Raji (cell line): ENCODE results near the gene RPUSD2.

Source experiments
- POLR2A ChIP-seq: IDR thresholded peaks from 2 replicates; pipeline ENCODE4 v1.6.1; 2011; ENCODE audit warnings: low read depth, low read length, control low read depth; ENCODE audit not compliant: insufficient read depth

The RPUSD2 gene, protein sequence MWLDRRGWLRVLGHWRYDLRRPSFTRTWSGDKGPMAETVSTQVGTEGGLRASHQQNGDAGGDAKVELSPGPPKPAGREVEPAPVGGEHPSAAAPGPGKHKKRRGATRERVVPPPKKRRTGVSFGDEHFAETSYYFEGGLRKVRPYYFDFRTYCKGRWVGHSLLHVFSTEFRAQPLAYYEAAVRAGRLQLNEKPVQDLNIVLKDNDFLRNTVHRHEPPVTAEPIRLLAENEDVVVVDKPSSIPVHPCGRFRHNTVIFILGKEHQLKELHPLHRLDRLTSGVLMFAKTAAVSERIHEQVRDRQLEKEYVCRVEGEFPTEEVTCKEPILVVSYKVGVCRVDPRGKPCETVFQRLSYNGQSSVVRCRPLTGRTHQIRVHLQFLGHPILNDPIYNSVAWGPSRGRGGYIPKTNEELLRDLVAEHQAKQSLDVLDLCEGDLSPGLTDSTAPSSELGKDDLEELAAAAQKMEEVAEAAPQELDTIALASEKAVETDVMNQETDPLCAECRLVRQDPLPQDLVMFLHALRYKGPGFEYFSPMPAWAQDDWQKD

DNA sequence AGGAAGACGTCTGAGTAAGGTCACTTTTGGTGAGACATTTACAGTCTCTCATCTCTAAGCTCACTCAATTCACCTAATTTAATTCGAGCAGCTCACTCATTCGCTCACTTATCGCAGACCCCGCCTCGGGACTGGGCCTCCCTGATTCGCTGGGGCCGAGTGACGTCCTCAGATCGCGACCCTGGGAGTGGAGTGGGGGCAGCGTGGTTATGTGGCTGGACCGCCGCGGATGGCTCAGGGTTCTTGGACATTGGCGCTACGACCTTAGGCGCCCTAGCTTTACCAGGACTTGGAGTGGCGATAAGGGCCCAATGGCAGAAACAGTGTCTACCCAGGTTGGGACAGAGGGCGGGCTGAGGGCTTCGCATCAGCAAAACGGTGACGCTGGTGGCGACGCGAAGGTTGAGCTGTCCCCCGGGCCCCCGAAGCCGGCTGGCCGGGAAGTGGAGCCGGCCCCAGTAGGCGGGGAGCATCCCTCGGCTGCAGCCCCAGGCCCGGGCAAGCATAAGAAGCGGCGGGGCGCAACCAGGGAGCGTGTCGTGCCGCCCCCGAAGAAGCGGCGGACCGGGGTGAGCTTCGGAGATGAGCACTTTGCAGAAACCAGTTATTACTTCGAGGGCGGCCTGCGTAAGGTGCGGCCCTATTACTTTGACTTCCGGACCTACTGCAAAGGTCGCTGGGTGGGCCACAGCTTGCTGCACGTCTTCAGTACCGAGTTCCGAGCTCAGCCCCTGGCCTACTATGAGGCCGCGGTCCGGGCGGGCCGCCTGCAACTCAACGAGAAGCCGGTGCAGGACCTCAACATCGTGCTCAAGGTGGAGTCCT is at the start of gene RPUSD2:
Gene RPUSD2 (plus strand): TSS at position 171 of the 825 bp plus-strand sequence. CDS start 39 bp downstream, at position 210.
- TF ChIP-seq POLR2A: peak; percentile 96

DNA sequence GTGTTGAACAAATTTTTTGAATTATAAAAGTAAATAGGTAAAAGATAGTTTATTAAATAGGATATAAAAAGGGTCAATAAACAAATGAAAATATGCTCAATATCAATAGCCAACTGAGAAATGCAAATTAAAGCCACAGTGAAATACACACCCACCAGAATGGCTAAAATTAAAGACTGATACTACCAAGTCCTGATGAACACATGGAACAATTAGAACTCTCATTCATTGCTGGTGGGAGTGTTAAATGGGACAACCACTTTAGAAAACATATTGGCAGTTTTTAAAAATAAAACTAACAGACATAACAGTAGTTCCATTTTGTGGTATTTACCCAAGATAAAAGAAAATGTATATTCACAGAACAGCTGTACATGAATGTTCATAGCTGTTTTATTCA is 45.5 kb upstream of the RPUSD2 start:
- TF ChIP-seq POLR2A: no peak

DNA sequence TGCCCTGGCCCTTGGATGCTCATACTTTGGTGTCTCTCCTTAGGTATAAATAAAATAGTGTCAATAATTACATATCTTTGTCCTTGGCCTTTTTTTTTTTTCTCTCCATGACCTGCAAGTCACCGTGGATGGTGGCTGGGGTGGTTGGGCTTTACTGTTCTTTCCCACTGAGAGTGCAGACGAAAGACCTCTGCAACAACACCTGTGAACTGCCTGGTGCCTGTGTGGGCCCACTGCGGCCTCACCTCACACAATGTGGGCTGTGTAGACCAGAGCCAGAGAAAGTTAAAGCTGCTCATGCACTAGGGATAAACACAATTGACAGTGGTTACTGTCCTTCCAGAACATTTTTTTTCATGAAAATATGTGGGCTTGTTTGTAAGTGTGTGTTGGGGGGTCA is 43.2 kb upstream of the RPUSD2 start:
- TF ChIP-seq POLR2A: no peak

DNA sequence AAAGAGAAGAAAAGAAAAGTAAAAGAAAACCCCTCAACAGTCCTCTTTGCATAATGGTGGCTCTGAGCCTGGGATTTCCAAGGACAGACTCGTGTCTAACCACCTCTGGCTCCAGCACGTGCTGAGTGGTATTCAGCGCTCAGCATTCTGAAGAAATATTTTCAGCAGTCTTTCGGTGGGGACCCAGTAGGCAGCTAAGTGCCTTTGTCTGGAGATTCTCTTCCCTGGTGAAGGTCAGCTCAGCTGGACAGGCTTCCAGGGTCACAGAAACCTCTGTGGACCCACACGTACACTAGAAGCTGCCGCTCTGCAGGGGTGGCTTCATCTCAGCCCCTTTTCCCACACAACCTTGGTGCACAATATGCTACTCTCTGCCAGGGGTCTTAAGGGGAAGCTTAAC is 40.3 kb upstream of the RPUSD2 start:
- no peak for TF ChIP-seq POLR2A

DNA sequence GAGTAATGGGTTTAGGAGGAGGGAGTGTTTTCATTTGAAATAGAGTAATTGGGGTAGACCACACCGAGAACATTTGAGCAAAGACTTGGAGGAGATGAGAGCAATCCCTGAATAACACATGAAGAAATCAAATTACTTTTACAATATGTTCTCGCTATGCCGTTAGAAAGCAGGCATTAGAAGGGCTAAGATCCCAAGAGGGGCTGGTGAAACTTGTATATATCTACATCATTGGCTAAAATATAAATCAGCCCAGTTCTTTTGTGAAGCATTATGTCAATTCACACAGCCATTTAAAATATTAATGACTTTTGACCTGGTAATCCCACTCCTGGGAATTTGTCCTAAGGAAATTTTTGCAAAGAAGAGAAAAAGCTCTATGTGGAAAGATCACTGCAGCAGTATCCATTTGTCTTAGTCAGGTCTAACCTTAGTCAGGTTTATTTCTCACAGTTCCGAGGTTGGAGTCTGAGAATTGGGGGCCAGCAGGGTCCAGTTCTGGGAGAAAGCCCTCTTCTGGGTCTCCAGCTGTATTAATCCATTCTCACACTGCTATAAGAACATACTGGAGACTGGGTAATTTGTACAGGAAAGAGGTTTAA is 35.2 kb upstream of the RPUSD2 start:
- no peak for TF ChIP-seq POLR2A

DNA sequence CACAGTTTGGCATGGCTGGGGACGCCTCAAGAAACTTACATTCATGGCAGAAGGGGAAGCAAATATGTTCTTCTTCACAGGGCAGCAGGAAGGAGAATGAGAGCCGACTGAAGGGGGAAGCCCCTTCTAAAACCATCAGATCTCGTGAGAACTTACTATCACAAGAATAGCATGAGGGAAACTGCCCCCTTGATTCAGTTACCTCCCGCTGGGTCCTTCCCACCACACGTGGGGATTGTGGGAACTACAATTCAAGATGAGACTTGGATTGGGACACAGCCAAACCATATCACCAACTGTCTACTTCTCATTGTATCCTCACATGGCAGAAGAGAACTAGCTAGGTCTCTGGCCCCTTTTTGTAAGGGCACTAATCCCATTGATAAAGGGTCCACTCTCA is 34.7 kb upstream of the RPUSD2 start:
- TF ChIP-seq POLR2A: no peak

DNA sequence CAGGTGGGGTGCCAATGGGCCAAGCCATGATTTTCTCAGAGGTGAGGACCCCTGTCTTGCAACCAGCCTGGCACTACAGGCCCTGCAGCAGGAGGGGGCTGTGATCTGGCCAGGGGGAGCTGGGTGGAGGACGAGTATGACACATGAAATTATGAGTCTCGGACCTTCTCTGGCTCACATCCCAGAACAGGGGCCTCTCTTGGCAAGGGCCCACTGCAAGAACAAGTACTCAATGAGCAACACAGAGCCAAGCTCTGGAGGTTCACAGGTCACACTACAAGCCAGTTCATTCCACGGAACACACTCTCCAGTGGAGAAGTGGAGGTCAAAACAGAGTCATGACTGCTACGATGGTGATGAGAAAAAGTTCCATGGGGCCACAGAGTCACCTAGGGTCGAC is 32.6 kb upstream of the RPUSD2 start:
- no peak for TF ChIP-seq POLR2A

DNA sequence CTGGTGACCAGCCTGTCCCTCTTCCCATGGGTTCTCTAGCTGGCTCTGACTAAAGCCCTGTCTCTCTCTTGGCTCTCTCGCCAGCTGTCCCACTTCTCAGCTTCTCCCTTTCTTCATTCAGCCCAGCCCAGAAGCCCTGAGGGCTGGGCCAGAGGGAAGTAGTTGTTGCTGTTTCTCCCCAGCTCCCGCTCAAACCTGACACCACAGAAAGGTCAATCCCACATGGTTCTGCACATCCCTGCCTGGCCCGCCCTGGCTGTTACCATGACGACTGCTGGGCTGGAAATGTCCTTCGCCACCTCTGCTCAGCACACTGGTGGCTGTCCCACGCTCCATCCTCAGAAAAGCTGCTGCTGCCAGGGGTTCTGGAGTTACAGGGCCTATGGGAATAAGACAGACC is 30.1 kb upstream of the RPUSD2 start:
- TF ChIP-seq POLR2A: no peak

DNA sequence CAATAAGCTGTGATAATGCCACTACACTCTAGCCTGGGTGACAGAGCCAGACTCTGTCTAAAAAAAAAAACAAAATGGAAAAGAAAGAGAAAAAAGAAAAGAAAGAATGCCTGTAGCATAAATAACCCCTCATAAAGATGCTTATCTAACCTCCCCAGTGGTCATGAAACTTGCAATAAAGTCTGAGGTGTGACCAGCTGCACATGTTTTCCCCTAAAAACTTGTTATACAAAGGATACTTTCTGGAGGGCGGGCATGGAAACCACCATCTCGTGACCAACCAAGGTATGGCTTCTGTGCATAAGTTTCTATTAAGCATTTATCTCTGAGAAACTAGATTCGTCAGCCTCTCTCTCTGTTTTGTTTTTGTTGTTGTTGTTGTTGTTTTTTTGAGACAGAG is 26.0 kb upstream of the RPUSD2 start:
- TF ChIP-seq POLR2A: no peak

DNA sequence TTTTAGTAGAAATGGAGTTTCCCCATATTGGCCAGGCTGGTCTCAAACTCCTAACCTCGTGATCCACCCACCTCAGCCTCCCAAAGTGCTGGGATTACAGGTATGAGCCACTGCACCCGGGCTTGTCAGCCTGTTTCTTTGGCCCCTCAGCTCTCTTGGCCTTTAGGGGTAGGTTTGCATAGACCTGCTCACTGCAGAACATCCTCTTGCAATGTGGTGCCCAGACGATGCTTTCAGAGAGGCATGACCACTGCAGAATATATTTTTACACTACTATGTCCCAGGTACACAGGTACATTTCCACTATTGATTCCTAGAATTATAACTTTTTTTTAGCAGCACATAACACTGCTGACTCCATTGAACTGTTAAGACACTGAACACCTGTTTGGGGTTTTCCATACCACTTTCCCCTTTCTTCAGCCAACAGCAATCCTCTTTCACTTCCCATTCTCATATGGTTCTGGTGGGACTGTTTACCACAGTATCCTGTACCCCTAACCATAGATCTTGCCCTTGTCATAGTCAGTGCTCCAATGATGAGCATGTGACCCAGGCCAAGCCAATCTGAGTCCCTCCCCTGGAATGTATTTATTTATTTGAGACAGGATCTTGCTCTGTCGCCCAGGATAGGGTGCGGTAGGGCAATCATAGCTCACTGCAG is 25.3 kb upstream of the RPUSD2 start:
- no peak for TF ChIP-seq POLR2A

DNA sequence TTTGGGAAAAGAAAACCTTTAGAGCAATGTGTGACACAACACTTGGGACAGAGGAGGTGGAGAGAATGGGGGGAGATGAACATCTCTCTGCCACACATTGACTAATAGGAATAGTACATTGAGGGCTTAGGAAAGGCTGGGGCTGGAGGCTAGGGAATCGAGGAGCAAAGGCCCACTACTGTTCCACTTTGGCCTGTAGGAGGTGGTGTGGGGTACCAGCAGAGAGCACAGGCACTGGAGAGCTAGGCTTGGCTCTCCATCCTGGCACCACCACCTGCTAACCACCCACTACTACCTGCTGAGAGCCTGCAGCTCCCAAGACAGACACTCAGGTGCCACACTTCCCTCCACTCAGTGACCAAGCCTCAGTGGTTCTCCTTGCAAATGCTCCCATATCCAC is 23.6 kb upstream of the RPUSD2 start:
- no peak for TF ChIP-seq POLR2A

DNA sequence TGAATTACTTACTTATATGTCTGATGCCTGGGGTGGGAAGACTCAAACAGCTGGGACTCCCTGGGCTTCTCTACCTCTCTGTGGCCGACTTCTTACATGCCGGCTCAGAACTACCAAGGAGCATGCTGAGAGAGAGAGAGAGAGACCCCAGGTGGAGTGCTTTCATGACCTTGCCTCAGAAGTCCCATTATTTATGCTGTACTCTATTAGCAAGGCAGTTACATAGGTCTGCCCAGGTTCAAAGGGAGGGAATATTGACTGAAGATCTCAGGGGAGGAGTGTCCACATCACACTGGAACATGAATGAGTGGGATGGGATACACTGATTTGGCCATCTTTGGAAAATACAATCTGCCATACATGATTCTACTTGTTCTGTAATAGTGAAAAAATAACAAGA is 20.5 kb upstream of the RPUSD2 start:
- no peak for TF ChIP-seq POLR2A

DNA sequence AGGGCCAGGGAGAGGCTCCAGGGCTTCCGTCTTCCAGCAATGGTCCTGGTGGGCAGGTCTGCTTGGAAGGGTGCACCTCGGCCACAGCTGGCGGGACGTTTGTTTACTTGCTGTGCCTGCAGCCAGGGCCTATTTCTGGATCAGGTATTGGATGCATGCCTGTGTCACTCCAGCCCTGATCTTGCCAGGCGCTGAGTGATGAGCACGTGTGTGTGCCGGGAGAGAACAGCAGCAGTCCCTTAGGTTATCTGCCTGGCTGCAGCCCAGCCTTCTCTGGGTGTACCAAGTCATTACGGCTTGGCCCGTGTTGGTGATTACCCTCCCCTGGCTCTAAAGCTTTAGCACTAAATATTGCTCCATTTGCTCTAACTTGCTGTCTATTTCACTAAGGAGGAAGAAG is 19.2 kb upstream of the RPUSD2 start:
- no peak for TF ChIP-seq POLR2A

DNA sequence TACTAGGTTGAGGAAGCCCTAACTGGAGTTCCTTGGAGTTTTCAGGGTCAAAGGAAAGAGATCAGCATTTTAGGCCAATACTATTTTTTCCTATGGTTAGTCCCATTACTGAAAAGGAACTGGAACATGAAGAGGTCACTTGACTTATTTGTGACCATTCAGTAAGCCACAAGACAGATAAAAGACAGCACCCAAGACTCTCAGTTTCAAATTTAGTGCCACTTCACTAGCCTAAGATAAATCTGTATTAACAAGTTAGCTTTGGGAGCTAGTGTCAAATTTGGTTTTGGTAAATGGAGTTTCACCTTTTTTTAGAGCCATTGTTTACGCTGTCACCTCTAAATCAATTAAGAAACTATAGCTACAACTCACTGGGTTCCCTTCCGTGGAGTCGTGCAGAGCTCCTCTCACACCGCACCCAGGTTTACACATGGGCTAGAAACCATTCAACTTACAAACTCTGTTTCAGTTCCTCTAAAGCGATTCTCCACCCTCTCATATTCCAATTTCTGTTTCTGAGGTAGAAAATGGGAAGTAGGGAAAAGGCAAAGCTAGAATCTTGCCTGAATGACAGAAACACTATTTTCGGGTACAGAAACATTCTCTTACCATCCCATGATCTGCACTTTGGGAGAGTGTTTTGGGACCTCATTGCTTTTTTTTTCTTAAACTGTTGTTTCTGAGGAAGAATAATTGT is 18.6 kb upstream of the RPUSD2 start:
- TF ChIP-seq POLR2A: no peak

DNA sequence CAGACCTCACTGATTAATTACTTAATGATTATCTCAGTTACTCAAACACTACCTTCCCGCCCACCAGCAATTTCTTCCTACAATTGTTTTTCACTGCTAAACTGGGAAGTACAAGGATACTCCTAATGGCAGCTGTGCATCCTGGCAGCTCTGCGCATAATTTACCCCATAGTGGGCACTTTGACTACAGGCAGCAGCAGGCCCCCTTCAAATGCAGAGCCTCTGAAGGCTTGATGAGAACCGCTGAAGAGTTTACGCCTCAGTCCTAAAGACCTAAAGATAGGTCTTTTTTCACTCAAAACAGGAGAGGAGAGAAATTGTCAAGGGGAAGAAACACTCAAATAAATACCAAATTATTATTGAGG is 15.0 kb upstream of the RPUSD2 start:
- no peak for TF ChIP-seq POLR2A

DNA sequence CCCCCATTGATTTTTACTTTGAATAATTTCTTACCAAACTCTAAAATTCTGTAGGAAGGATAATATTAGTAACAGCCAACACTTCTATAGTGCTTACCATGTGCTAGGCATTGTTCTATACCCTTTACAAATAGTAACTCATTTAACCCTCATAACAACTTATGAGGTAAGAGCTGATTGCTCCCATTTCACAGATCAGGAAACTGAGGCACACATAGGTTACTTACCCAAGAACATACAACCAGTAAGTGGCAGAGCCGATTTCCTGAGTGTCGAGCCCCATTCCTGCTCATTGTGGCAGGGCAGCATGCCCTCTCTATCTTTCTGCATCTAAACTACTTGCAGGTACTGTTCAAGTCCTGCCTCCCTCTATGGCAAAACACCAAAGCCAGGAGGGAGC is 13.2 kb upstream of the RPUSD2 start:
- TF ChIP-seq POLR2A: no peak
